ENCODE measurements around the gene KLHL22.
"Not testable (repeated sequence)": the region's sequence is repeated elsewhere in the genome, so short reads cannot be mapped to it uniquely, and the experiment has no call there.

Gene KLHL22

DNA sequence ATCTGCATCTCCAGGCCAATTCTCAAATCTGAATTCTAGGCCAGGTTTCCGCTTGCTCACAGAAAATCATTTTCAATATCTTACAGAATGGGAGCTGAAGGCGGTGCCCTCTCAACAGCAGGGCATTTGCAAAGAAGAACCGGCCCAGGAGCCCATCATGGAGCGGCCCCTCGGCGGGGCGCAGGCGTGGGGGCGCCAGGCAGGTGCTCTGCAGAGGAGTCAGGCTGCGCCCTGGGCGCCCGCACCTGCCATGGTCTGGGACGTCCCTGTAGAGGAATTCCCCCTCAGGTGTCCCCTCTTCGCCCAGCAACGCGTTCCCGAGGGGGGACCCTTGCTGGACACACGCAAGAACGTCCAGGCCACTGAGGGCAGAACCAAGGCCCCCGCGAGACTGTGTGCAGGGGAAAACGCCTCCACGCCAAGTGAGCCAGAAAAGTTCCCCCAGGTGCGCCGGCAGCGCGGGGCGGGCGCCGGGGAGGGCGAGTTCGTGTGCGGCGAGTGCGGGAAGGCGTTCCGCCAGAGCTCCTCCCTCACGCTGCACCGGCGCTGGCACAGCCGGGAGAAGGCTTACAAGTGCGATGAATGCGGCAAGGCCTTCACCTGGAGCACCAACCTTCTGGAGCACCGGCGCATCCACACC is 90.2 kb downstream of the KLHL22 start:
- in situ Hi-C loops (cut with MboI; ENCODE audit: low sequenced_read_pairs) = no loop called here

DNA sequence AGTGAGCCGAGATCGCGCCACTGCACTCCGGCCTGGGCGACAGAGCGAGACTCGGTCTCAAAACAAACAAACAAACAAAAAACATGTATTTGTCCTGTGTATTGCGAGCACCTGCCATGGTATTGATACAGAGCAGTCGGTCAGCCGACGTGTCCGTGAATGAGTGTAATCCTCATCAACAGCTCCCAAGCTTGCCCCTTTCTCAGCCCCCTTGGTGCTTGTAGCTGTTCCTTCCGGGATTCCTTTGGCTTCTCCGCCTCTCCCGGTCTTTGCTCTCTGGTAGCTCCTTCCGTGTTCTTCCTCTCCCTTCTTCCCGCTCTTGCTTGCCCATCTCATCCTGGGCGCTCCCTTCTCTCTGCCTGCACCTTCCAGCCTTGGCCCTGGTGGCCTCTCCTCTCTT is 90.7 kb downstream of the KLHL22 start:
- in situ Hi-C loops (cut with MboI; ENCODE audit: low sequenced_read_pairs) = no loop called here

DNA sequence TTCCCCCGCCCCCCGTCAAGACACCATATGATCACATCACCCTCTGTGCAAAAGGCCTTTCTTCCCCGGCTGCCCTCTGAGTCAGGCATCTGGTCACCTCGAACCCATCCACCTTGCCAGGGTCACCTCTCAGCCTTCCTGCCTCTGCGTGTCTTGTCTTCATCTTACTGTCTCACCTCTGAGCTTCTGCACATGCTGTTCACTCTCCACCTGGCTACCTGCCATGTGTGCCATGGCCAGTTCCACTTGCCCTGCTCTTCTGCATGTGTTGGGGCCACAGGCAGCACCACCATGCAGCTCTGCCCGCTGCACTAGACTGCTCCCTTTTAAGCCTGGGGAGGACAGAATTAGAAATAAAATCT is 91.8 kb downstream of the KLHL22 start:
- in situ Hi-C loops (cut with MboI; ENCODE audit: low sequenced_read_pairs) = no loop called here

DNA sequence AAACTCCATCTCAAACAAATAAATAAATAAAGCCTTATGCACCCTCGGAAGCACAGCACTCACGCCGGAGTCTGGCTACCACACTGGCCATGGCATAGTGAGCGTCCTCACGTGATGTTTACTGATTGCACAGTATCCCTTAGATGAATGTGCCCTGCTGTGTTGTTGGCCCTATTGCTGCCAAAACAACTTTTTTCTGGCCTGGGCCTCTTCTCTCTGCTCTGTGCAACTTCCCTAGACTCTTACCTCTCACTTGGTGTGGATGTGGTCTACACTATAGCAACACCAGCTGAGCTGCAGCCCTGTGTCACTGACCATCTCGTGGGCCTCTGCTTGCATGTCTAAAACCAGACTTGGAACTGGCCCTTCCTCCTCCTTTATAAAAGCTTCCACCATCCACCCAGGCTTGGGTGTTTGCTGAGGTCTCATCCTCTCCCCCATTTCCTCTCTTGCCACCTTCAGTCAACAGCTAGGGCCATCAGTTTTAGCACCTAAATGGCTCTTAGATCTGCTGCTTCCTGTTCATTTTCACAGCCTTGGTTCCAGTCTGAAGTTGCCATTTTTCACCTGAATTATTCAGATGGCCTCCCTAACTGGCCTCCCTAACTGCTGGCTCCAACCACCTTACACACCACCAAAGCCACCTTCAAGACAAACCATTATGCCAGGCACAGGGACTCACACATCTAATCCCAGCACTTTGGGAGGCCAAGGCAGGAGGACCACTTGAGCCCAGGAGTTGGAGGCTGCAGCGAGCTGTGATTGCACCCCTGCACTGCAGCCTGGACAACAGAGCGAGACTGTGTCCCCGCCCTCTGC is 92.4 kb downstream of the KLHL22 start:
- in situ Hi-C loops (cut with MboI; ENCODE audit: low sequenced_read_pairs) = no loop called here

DNA sequence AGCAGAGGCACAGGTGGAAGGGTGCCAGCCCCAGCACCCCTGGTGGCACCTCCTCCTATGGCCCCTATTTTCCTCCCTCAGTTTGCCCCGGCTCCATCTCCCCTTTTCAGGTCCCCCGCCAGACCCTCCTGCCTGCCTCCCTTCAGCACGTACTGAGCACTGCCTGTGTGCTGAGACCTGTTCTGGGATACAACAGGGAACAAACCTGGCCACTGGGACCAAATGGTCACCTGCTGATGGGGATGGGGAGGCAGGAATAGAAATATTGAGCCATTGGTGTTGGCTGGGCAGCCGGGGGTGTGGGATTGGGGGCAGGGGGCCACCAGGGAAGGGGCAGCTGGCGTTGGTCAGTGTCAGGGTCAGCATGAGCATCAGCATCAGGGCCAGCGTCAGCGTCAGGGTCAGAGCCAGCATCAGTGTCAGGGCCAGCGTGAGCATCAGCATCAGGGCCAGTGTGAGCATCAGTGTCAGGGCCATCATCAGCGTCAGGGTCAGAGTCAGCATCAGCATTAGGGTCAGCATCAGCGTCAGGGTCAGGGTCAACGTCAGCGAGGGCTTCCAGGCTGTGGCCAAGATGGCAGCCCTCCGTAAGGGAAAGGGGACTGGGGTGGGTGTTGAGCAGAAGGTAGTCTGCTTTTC is 94.1 kb downstream of the KLHL22 start:
- in situ Hi-C loops (cut with MboI; ENCODE audit: low sequenced_read_pairs) = no loop called here

DNA sequence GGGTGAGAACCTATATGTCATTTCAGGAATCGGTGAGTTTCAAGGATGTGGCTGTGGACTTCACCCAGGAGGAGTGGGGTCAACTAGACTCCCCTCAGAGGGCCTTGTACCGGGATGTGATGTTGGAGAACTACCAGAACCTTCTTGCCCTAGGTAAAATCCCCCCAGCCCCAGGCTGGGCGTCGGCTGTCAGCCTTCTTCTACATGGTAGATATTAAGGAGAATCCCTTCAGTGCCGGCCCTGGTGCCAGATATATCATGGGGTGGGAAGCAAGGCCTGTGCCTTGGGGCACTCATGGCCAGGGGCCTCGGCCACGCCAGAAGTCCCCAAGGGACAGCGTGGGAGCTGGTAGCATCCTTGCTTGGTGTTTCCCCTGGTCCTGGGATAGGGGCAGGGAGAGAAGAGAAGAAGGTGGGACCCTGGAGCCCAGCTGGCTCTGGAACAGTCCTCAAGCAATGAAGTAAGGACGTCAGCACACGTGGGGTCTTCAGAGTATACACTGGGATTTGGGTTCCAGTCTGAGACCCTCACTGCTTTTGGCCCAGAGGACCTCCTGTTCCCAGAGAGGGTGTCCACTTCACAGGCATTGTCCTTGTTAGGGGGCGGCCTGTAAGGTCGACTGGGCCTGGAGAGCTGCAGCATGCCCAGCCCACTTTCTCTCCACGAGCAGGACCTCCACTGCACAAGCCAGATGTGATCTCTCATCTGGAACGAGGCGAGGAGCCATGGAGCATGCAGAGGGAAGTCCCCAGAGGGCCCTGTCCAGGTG is 94.8 kb downstream of the KLHL22 start:
- in situ Hi-C loops (cut with MboI; ENCODE audit: low sequenced_read_pairs) = no loop called here

DNA sequence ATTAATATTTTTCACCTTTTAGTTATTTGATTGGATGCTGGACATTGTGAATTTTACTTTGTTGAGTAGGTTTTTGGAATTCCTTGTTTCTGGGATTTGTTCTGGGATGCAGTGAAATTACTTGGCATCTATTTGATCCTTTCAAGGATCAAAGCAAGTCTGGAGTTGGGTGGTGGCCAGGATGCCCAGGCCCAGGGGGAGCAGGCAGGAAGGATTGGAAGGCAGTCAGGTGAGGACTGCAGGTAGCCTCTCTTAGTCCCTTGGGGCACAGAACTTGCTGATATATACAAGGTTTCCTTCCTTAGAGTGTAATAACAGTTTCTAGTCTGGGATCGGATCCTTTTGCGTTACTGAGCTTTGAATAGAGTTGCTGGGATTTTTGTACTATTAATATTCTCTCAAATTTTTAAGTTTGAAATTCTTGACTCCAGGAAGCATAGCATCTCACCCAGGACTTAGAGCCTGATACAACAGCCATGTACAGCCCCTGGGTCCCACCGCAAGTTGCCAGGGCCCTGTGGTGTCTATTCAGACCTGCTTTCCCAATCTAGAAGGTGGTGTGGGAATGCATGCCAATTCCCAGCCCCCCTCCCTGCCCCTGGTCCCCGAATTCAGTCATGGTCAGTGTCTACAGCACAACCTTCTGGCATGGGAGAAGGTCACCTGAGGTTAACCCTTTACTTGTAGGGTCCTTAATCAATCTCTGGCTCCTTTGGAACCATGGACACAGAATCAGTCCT is 95.6 kb downstream of the KLHL22 start:
- in situ Hi-C loops (cut with MboI; ENCODE audit: low sequenced_read_pairs) = no loop called here

DNA sequence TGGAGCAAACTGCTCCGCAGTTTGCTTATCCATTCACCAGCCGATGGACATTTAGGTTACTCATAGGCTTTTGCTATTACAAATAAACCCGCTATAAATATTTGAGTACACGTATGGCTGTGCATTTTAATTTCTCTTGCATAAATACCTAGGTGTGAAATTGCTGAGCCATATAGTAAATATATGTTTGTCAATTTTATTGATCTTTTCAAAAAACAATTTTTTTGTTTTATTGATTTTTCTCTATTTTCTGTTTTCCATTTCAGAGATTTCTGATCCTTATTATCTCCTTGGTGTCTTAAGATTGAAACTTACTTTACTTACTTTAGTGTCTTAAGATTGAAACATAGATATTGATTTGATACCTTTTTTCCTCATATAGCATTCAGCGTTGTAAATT is 97.2 kb downstream of the KLHL22 start:
- in situ Hi-C loops (cut with MboI; ENCODE audit: low sequenced_read_pairs) = no loop called here

DNA sequence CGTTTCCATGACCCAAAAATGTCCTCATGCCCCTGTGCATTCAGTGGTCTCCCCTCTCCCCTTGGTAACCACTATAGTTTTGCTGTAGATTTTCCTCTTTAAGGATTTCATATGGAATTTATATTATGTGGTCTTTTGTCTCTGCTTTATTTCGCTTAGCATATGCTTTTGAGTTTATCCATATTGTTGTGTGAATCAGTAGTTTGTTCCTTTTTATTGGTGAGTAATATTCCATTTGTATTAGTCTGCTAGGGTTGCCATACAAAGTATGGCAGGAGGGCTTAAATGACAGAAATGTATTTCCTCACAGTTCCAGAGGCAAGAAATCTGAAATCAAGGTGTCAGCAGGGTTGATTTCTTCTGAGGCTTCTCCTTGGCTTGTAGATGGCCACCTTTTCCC is 98.1 kb downstream of the KLHL22 start:
- in situ Hi-C loops (cut with MboI; ENCODE audit: low sequenced_read_pairs) = no loop called here

DNA sequence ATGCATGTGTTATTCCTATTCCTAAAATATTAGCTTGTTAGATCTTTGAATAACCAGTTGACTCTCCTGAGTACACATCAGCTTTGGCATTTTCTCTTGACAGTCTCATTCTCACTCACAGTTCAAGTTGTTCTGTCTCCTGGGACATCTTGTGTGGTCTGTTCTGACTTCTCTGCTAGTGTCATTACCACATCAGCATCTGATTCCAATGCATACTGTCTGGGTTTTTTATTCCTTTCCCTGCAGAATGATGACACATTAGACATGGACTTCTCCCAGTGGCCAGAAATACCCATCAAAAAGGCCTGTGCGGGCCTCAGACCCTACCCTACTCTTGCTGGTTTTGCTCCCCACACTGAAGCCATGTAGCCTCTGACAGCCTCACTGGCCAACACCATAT is 99.0 kb downstream of the KLHL22 start:
- in situ Hi-C loops (cut with MboI; ENCODE audit: low sequenced_read_pairs) = no loop called here

DNA sequence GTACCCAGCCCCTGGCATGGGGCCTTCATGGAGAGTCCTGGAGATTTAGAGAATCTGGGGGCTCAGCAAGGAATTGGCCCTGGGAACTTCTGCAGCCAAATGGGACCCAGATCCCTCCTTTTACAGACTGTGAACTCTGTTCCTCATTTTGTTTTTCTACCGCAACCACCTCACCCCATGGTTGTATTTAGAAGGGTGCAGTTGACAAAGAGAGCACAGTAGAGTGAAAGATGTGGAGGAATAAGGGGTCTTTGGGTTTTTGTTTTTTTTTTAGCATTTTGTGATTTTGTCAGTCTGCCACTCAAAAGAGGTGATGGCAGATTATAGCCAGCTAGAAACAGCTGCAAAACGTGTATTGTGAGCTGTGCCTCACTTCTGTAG is 99.7 kb downstream of the KLHL22 start:
- in situ Hi-C loops (cut with MboI; ENCODE audit: low sequenced_read_pairs) = no loop called here

DNA sequence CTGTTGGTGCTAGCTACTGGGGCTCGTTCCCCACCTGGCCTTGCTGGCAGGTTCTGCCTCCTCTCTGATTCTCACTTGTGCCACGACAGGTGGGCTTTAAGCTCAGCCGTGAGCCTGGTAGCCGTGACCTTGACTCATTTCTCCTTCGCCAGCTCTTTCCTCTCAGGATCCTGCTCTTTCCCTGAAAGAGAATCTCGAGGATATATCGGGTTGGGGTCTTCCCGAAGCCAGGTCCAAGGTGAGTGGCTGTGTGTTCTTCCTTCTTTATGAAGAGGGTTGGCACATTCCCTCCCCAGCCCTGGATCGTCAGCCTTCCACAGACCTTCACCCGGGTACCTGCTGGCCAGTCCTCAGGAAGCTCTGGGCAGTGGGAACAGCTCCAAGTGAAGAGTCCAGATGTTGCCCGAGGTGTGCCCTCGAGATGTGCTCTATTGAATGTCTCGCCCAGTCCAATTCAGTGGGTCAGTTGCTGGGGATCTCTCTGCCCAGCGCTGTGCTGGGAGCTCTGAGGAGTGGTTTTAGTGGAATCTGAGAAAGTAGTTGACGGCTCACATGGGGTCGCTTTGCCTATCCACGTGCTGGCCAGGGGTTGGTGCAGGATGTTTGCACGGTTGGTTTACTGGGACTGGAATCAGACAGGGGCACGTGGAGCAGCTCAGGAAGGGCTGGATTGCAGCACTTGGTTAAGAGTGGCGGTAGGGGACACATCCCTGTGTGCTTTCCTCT is 100.3 kb downstream of the KLHL22 start:
- in situ Hi-C loops (cut with MboI; ENCODE audit: low sequenced_read_pairs) = no loop called here

DNA sequence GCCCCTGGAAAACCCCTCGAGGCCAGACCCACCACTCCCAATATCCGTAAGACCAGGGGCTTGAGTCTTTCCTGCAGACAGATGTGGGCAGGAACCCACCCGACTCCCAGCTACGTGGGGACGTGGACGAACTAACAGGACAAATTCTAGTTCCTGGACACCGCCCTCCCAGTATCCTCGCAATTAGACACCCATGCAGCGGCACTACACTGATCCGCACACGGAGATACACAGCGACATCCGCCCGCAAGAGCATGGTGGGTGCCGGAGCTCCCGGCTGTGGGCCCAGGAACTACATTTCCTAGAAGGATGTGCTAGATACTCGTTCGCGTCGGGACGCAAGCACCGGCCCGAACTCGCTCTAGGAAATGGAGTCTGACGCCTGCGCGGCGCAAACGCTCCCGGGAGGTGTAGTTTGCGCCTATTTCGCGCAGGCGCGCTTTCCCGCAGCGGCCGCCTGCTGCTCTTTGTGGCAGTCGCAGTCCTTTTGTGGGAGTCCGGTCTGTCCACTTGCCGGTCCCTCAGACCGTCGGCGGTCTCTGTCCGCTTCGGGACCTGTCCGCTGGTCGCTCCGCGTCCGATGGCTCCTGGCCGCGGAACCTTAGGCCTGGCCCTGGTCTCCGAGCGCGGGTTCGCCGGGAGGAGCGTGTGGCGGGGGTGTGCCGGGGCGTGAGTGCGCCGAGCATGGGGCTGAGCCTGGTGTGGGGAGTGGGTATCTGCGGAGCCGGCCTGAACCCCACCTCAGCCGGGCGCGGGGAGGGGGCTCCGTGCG is 101.7 kb downstream of the KLHL22 start, which contains the start of gene ZNF74:
TSS of gene ZNF74 (plus strand) at position 447 of the 772 bp plus-strand sequence. CDS start 478 bp downstream, outside the sequence.
- in situ Hi-C loops (cut with MboI; ENCODE audit: low sequenced_read_pairs) = no loop called here

DNA sequence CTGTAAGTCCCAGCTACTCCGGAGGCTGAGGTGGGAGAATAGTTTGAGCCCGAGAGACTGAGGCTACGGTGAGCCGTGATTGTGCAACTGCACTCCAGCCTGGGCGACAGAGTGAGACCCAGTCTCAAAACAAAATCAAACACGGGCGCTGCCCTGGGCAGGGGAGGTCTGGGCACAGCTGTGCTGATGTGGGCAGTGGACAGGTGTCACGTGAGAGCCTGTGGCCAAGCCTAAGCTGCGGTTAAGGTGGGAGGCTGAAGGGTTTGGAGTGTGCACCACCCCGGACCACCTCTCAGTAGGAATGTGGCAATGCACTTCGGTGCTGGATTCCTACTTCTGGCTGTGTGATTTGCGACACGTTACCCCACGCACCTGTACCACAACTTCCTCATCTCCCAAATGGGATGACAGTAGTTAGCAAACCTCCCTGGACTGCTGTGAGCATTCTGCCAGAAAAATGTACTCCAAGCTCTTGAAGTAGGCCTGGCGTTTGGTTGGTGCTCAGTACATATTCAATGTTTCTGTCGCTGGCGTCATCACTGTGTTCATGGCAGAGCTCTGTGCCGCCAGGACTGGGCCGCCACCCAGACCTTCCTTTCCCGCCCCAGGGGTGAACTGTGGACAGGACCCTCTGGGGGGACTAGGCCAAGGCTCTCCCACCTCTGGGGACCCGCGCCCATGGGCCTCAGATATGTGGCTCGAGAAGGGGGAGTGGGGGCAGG is 102.5 kb downstream of the KLHL22 start:
- in situ Hi-C loops (cut with MboI; ENCODE audit: low sequenced_read_pairs) = no loop called here

DNA sequence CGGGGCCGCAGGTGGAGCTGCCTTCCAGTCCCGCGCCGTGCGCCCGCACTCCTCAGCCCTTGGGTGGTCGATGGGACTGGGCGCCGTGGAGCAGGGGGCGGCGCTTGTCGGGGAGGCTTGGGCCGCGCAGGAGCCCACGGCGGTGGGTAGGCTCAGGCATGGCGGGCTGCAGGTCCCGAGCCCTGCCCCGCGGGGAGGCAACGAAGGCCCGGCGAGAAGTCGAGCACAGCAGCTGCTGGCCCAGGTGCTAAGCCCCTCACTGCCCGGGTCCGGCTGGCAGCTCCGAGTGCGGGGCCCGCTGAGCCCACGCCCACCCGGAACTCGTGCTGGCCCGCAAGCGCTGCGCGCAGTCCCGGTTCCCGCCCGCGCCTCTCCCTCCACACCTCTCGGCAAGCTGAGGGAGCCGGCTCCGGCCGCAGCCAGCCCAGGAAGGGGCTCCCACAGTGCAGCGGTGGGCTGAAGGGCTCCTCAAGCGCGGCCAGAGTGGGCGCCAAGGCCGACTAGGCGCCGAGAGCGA is 103.2 kb downstream of the KLHL22 start:
- in situ Hi-C loops (cut with MboI; ENCODE audit: low sequenced_read_pairs) = not testable (repeated sequence)

Data from HL-60/S4 treated with phorbol 12-myristate 13-acetate at 8.2 ng/mL for 4 days and 3 days (cell line).